Measurements from ENCODE around the gene ABLIM1. TPM values are rescaled to one million over a fixed set of nuclear protein-coding genes. Genes with fewer than 3 reads are reported as not detected.

ABLIM1 gene
- total and polyA plus RNA-seq, 2 of the 4 experiments (the other 2 are of a cell fraction) = 7.7 to 9.9 TPM

GRCh38 chr10:114542373-114542772 lies 115.7 kb downstream of the ABLIM1 start:
- Histone ChIP-seq H4K91ac (ENCODE audit: insufficient read depth, low read depth, low read length) (no peak overlapping the region), H2BK20ac (ENCODE audit: low read depth, low read length) (no peak overlapping the region), H3K23ac (ENCODE audit: low read depth, low read length) (no peak overlapping the region), H3K18ac (ENCODE audit: low read depth, low read length) (no peak overlapping the region), H2BK15ac (ENCODE audit: low read depth, low read length) (no peak overlapping the region), H4K8ac (ENCODE audit: low read depth in 2 of 2, low read length in 2 of 2) (no peak overlapping the region), H3K9me3 (ENCODE audit: control insufficient read depth, insufficient read depth, low read length) (no peaks in the 10 kb centered on the region), H2BK5ac (ENCODE audit: low read depth, low read length, poor library complexity, severe bottlenecking) (no peak overlapping the region), H3K4me1 (ENCODE audit: control insufficient read depth, insufficient read depth, low read length) (peaks cover 6% of the 10 kb centered on the region), H3K27me3 (ENCODE audit: control insufficient read depth, insufficient read depth, low read length) (peaks cover 37% of the 10 kb centered on the region), H2AK9ac (replicated peaks; ENCODE audit: low read depth, low read length, poor library complexity) (no peak overlapping the region), H3K4ac (ENCODE audit: low read depth, low read length) (no peak overlapping the region), H3K56ac (ENCODE audit: extremely low read depth, insufficient read depth, low read length) (no peak overlapping the region), H3K4me2 (ENCODE audit: low read depth, low read length) (no peak overlapping the region), H3K4me3 (ENCODE audit: insufficient read depth, low read depth, low read length) (no peak overlapping the region), H3K9me1 (ENCODE audit: insufficient read depth, low read length) (no peaks in the 10 kb centered on the region), H2AFZ (replicated peaks; ENCODE audit: low read length, poor library complexity) (no peak overlapping the region), H3K9ac (ENCODE audit: low read depth, low read length) (no peak overlapping the region), H3K36me3 (ENCODE audit: control insufficient read depth, insufficient read depth, low read length) (no peaks in the 10 kb centered on the region), H3K79me1 (ENCODE audit: low read depth in 1 of 2, low read length in 2 of 2) (no peaks in the 10 kb centered on the region), H4K5ac (ENCODE audit: low read depth, low read length) (no peak overlapping the region), H2AK5ac (ENCODE audit: low read depth, low read length) (no peak overlapping the region), H2BK120ac (ENCODE audit: low read depth, low read length) (no peak overlapping the region), H3K14ac (replicated peaks; ENCODE audit: low read depth, low read length) (no peak overlapping the region), H4K20me1 (ENCODE audit: insufficient read depth, low read length) (peaks cover 12% of the 10 kb centered on the region; the same call in 1 of the 2 replicates), H3K27ac (ENCODE audit: insufficient read depth, low read length) (no peak overlapping the region)
- DNase-seq = no peak
- no peak for TF ChIP-seq RCOR1 (IDR thresholded peaks at IDR 0.05; ENCODE audit: insufficient replicate concordance, low read length)
- no peak for TF ChIP-seq RFX5 (IDR thresholded peaks at IDR 0.05; ENCODE audit: low read depth, low read length)
- no peak for TF ChIP-seq CTCF (conservative IDR thresholded peaks at IDR 0.05; ENCODE audit: low read depth, low read length)
- no peak for TF ChIP-seq FOS (IDR thresholded peaks at IDR 0.05; ENCODE audit: low read depth, low read length)
- TF ChIP-seq CHD1 (IDR thresholded peaks at IDR 0.05; ENCODE audit: low read depth, low read length) = no peak
- TF ChIP-seq BHLHE40 (IDR thresholded peaks at IDR 0.05; ENCODE audit: low read depth, low read length) = no peak
- no peak for TF ChIP-seq RAD21 (IDR thresholded peaks at IDR 0.05; ENCODE audit: low read length)
- TF ChIP-seq CEBPB (IDR thresholded peaks at IDR 0.05; ENCODE audit: low read depth, low read length) = no peak
- TF ChIP-seq ELK1 (IDR thresholded peaks at IDR 0.05; ENCODE audit: borderline replicate concordance, low read depth, low read length) = no peak
- no peak for TF ChIP-seq NFE2L2 (IDR thresholded peaks at IDR 0.05; ENCODE audit: low read depth, low read length)
- TF ChIP-seq POLR2A (IDR thresholded peaks at IDR 0.05; ENCODE audit: low read depth, low read length) = no peak
- no peak for TF ChIP-seq MAZ (IDR thresholded peaks at IDR 0.05; ENCODE audit: borderline replicate concordance, low read depth, low read length)
- TF ChIP-seq SMC3 (IDR thresholded peaks at IDR 0.05; ENCODE audit: low read depth, low read length) = no peak
- no peak for TF ChIP-seq MAFK (IDR thresholded peaks at IDR 0.05; ENCODE audit: low read depth, low read length)
- TF ChIP-seq MXI1 (IDR thresholded peaks at IDR 0.05; ENCODE audit: borderline replicate concordance, low read depth, low read length) = no peak
- TF ChIP-seq USF2 (IDR thresholded peaks at IDR 0.05; ENCODE audit: low read depth, low read length) = no peak
- CTCF ChIA-PET = interaction anchor here (0.8 kb wide), 1 partner anchor 71 kb away, joined by 3 read pairs; no protein-coding TSS in a partner anchor
- POLR2A ChIA-PET (ENCODE audit: unreplicated experiment) = no interaction called here
- no CpG with 5 or more reads among the region's 2 CpGs for WGBS, 2 experiments (ENCODE audit: extremely low coverage in 2 of 2, insufficient read length in 1 of 2)
- dilution Hi-C loops (cut with HindIII; ENCODE audit: low sequenced_read_pairs, unreplicated experiment) (no loop called here), in situ Hi-C loops (cut with MboI; ENCODE audit: low sequenced_read_pairs) (no loop called here), intact Hi-C loops (cut with micrococcal nuclease) (no loop called here)
- no peak for ATAC-seq (ENCODE audit: low read depth)
- BruUV-seq (replicated peaks) = no TSS peak

Data from IMR-90 (cell line).